PC-3 (cell line): ENCODE measurements around the gene HOOK2.

Source experiments
- EZH2 ChIP-seq: fragments of 300-600 bp; sonication (generic); IDR thresholded peaks from one replicate; pipeline ENCODE4 v1.6.1; 2017; ENCODE audit warnings: antibody characterized with exemption, mild to moderate bottlenecking, low read length; ENCODE audit not compliant: unreplicated experiment
- TF ChIP-seq, protein P1 (sequence below): fragments of 300-600 bp; sonication (generic); conservative IDR thresholded peaks from 2 replicates; pipeline ENCODE4 v1.5.1; 2017; ENCODE audit warnings: antibody characterized with exemption, low read depth, mild to moderate bottlenecking, low read length

DNA sequence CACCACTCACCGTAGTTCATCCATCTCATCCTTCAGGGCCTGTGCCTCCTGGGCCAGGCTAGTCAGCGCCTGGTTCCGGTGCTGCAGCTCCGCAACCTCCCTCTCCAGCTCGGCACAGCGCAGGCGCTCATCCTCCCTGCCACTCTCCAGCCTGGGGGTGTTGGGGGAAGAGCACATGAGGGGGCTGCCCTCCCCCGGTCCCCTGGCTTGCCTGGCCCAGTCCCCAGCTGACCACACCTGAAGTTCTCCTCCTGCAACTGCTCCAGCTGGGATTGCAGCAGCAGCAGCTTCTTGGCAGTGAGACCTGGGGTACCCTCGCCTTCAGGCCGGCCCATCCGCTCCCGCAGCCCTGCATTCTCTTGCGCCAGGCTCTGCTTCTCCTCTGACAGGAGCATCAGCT is 4.4 kb downstream of the HOOK2 start:
- TF ChIP-seq, protein P1, sequence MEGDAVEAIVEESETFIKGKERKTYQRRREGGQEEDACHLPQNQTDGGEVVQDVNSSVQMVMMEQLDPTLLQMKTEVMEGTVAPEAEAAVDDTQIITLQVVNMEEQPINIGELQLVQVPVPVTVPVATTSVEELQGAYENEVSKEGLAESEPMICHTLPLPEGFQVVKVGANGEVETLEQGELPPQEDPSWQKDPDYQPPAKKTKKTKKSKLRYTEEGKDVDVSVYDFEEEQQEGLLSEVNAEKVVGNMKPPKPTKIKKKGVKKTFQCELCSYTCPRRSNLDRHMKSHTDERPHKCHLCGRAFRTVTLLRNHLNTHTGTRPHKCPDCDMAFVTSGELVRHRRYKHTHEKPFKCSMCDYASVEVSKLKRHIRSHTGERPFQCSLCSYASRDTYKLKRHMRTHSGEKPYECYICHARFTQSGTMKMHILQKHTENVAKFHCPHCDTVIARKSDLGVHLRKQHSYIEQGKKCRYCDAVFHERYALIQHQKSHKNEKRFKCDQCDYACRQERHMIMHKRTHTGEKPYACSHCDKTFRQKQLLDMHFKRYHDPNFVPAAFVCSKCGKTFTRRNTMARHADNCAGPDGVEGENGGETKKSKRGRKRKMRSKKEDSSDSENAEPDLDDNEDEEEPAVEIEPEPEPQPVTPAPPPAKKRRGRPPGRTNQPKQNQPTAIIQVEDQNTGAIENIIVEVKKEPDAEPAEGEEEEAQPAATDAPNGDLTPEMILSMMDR = no peak
- TF ChIP-seq EZH2 = no peak
